ENCODE data around the gene CACNA1F. TPM values are rescaled to one million over a fixed set of nuclear protein-coding genes. Genes with fewer than 3 reads are reported as not detected.
A peak's percentile ranks its signal among the peaks of the same experiment; 100 is the strongest.

The CACNA1F gene
- total RNA-seq, 1 donor: not detected

- no peak for DNase-seq (ENCODE audit: low read depth)
- H3K4me3 ChIP-seq (ENCODE audit: low read depth, low read length): no peak overlapping the region
- TF ChIP-seq CTCF (IDR thresholded peaks at IDR 0.05; ENCODE audit: insufficient read depth, low read depth, low read length): no peak
Measured at GRCh38 chrX:49211074-49211473, 22.1 kb downstream of the CACNA1F start.

- H3K4me3 ChIP-seq (ENCODE audit: low read depth, low read length): no peak overlapping the region
- no peak for TF ChIP-seq CTCF (IDR thresholded peaks at IDR 0.05; ENCODE audit: insufficient read depth, low read depth, low read length)
- DNase-seq (ENCODE audit: low read depth): no peak
Measured at GRCh38 chrX:49210406-49210805, 22.7 kb downstream of the CACNA1F start.

GRCh38 chrX:49209434-49210251, 23.5 kb downstream of the CACNA1F start:
- no peak overlapping the region for H3K4me3 ChIP-seq (ENCODE audit: low read depth, low read length)
- TF ChIP-seq CTCF (IDR thresholded peaks at IDR 0.05; ENCODE audit: insufficient read depth, low read depth, low read length): no peak
- DNase-seq (ENCODE audit: low read depth): peak; percentile 0

- no peak for DNase-seq (ENCODE audit: low read depth)
- H3K4me3 ChIP-seq (ENCODE audit: low read depth, low read length): no peak overlapping the region
- no peak for TF ChIP-seq CTCF (IDR thresholded peaks at IDR 0.05; ENCODE audit: insufficient read depth, low read depth, low read length)
Measured at GRCh38 chrX:49208399-49208798, 24.7 kb downstream of the CACNA1F start.

GRCh38 chrX:49206543-49206942, 26.6 kb downstream of the CACNA1F start:
- DNase-seq (ENCODE audit: low read depth): no peak
- H3K4me3 ChIP-seq (ENCODE audit: low read depth, low read length): no peak overlapping the region
- no peak for TF ChIP-seq CTCF (IDR thresholded peaks at IDR 0.05; ENCODE audit: insufficient read depth, low read depth, low read length)

- H3K4me3 ChIP-seq (ENCODE audit: low read depth, low read length): no peak overlapping the region
- DNase-seq (ENCODE audit: low read depth): no peak
- TF ChIP-seq CTCF (IDR thresholded peaks at IDR 0.05; ENCODE audit: insufficient read depth, low read depth, low read length): no peak
Measured at GRCh38 chrX:49205443-49205842, 27.7 kb downstream of the CACNA1F start.

- no peak for DNase-seq (ENCODE audit: low read depth)
- no peak for TF ChIP-seq CTCF (IDR thresholded peaks at IDR 0.05; ENCODE audit: insufficient read depth, low read depth, low read length)
- no peak overlapping the region for H3K4me3 ChIP-seq (ENCODE audit: low read depth, low read length)
Measured at GRCh38 chrX:49204709-49205108, 28.4 kb downstream of the CACNA1F start.

Data from fibroblast of villous mesenchyme (primary cell).